AG04450 (cell line): Measurements from ENCODE around the gene TMOD2. TPM values are rescaled to one million over a fixed set of nuclear protein-coding genes. Genes with fewer than 3 reads are reported as not detected.

ENCODE experiments used
- CTCF ChIA-PET: fragments of 300-600, 350-600 bp; formaldehyde crosslinking; extraction: SDS; loops from one replicate; lab custom pipeline; 2022; ENCODE audit warnings: antibody characterized with exemption, inconsistent platforms; lab: Charles Lee
- POLR2A ChIA-PET: fragments of 350-600 bp; formaldehyde crosslinking; extraction: SDS; loops from one replicate; lab custom pipeline; 2021; ENCODE audit warnings: antibody characterized with exemption, inconsistent platforms; lab: Yijun Ruan, JAX
- DNase-seq: peaks from one replicate; pipeline ENCODE4 v3.0.0-alpha.2; 2011; ENCODE audit warnings: low read depth, low spot score
- H3K27ac ChIP-seq: one replicate; pipeline ENCODE4 v1.5.1; 2012; ENCODE audit warnings: low read depth, low read length, control low read depth
- H3K27me3 ChIP-seq: one replicate; pipeline ENCODE4 v1.6.0; 2012; ENCODE audit warnings: low read length; ENCODE audit not compliant: control insufficient read depth, insufficient read depth
- H3K4me3 ChIP-seq: 2 replicates; pipeline ENCODE4 v1.5.1; 2011; ENCODE audit warnings: mild to moderate bottlenecking, low read depth, low read length, control low read depth
- H3K9me3 ChIP-seq: 2 replicates; pipeline ENCODE4 v1.5.1; 2012; ENCODE audit warnings: low read length; ENCODE audit not compliant: control insufficient read depth, insufficient read depth
- polyA plus RNA-seq: library from polyadenylated mRNA; depleted of rRNA; stranded (reverse); fragments of >200 nt; gene quantifications from 2 replicates; pipeline ENCODE4 v1.2.3, GENCODE V29; 2011
- TF ChIP-seq, protein P1 (sequence below): IDR thresholded peaks from 2 replicates; pipeline ENCODE4 v1.5.1; 2011; ENCODE audit warnings: low read depth, low read length, control low read depth, inconsistent platforms

The TMOD2 gene
- polyA plus RNA-seq, 1 experiment: 3.2 TPM

DNA sequence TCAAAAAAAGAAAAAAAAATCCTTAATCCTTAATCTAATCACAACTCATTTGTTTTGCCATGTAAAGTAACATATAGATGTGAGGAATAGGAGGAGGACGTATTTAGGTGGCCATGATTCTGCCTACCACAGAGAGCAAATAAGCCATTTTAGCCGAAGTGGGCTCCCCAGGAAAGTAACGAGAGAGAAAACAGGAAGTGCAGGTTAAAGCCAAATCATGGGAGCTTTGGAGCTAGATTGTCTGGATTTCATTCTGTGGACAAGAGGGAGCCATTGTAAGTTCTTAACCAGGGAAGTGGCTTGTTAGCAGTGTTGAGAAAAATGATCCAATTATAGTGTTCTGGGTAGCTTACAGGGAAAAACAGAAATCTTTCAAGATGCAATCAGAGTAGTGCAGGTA, 9.4 kb downstream of the TMOD2 start:
- no peak for DNase-seq
- no peak overlapping the region for H3K27ac ChIP-seq
- no peaks in the 10 kb centered on the region for H3K9me3 ChIP-seq
- ChIA-PET CTCF (interaction anchor here (0.9 to 5.6 kb wide), 2 partner anchors 14 to 16 kb away, joined by 3 to 41 read pairs; no protein-coding TSS in a partner anchor), POLR2A (no interaction called here)
- H3K27me3 ChIP-seq: peaks cover 5% of the 10 kb centered on the region
- H3K4me3 ChIP-seq: no peak overlapping the region
- TF ChIP-seq, protein P1, sequence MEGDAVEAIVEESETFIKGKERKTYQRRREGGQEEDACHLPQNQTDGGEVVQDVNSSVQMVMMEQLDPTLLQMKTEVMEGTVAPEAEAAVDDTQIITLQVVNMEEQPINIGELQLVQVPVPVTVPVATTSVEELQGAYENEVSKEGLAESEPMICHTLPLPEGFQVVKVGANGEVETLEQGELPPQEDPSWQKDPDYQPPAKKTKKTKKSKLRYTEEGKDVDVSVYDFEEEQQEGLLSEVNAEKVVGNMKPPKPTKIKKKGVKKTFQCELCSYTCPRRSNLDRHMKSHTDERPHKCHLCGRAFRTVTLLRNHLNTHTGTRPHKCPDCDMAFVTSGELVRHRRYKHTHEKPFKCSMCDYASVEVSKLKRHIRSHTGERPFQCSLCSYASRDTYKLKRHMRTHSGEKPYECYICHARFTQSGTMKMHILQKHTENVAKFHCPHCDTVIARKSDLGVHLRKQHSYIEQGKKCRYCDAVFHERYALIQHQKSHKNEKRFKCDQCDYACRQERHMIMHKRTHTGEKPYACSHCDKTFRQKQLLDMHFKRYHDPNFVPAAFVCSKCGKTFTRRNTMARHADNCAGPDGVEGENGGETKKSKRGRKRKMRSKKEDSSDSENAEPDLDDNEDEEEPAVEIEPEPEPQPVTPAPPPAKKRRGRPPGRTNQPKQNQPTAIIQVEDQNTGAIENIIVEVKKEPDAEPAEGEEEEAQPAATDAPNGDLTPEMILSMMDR: no peak

GRCh38 chr15:51765751-51766150, 14.4 kb downstream of the TMOD2 start:
- CTCF ChIA-PET: interaction anchor here (2.2 kb wide), 1 partner anchor 11 kb away, joined by 9 read pairs; no protein-coding TSS in a partner anchor
- POLR2A ChIA-PET: no interaction called here

GRCh38 chr15:51766341-51766740, 14.9 kb downstream of the TMOD2 start:
- no peak overlapping the region for H3K4me3 ChIP-seq
- H3K27ac ChIP-seq: no peak overlapping the region
- no peak for DNase-seq
- no peaks in the 10 kb centered on the region for H3K9me3 ChIP-seq
- H3K27me3 ChIP-seq: peaks cover 5% of the 10 kb centered on the region
- POLR2A ChIA-PET: no interaction called here
- TF ChIP-seq, protein P1: no peak
- CTCF ChIA-PET: interaction anchor here (0.7 to 2.2 kb wide), 3 partner anchors 10 to 116 kb away, joined by 4 to 16 read pairs (median 9); no protein-coding TSS in a partner anchor

More at GRCh38 chr15:51765751-51766150, 14.4 kb downstream of the TMOD2 start:
- H3K27me3 ChIP-seq: peaks cover 5% of the 10 kb centered on the region
- no peak overlapping the region for H3K27ac ChIP-seq
- H3K9me3 ChIP-seq: no peaks in the 10 kb centered on the region
- no peak overlapping the region for H3K4me3 ChIP-seq
- TF ChIP-seq, protein P1: no peak
- no peak for DNase-seq

GRCh38 chr15:51768018-51768417, 16.6 kb downstream of the TMOD2 start:
- DNase-seq: no peak
- Histone ChIP-seq H3K4me3 (no peak overlapping the region), H3K27ac (no peak overlapping the region), H3K27me3 (peaks cover 5% of the 10 kb centered on the region), H3K9me3 (no peaks in the 10 kb centered on the region)
- ChIA-PET POLR2A (no interaction called here), CTCF (interaction anchor here (1.2 to 2.2 kb wide), 2 partner anchors 9 to 118 kb away, joined by 7 to 16 read pairs; no protein-coding TSS in a partner anchor)
- TF ChIP-seq, protein P1: no peak

DNA sequence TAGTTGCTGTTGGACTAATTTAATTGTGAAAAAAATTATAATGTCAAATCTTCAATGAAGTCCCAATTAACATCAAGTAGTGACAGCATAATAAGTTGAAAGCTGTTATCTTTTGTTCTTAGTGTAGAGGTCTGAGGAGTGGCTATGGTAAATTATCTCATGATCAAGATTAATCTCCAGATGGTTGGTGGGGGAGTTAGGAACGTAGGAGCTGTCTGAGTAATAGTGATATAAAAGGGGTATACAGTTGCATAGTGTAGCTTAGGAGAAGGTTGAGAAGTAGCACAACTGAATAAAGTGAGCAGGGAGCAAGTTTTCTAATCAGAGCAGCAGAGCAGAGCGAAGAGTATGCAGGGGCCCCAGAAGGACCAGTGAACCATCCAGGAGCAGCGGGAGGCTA, 19.5 kb downstream of the TMOD2 start:
- ChIA-PET POLR2A (no interaction called here), CTCF (interaction anchor here (2.4 kb wide), 1 partner anchor 121 kb away, joined by 20 read pairs; no protein-coding TSS in a partner anchor)
- TF ChIP-seq, protein P1: no peak
- Histone ChIP-seq H3K9me3 (no peaks in the 10 kb centered on the region), H3K27ac (no peak overlapping the region), H3K4me3 (no peak overlapping the region), H3K27me3 (no peaks in the 10 kb centered on the region)
- DNase-seq: no peak
